Lower lobe of right lung (tissue), 2 donors: Measurements from ENCODE around the gene BICC1. TPM values are rescaled to one million over a fixed set of nuclear protein-coding genes. Genes with fewer than 3 reads are reported as not detected.

Experiments
- ATAC-seq, 2 donors: fragments of 200-7000 bp; cut with Tn5 transposase; one replicate each; pipeline ENCODE4 v1.9.1; 2020 to 2022; ENCODE audit warnings: mild to moderate bottlenecking in 2 of 2, moderate library complexity in 2 of 2
- DNase-seq: peaks from one replicate; pipeline ENCODE4 v3.0.0-alpha.2; 2020
- H3K27ac ChIP-seq: fragments of 200-600 bp; one replicate; pipeline ENCODE4 v1.8.0; 2022
- H3K27me3 ChIP-seq: fragments of 200-600 bp; one replicate; pipeline ENCODE4 v1.8.0; 2022; ENCODE audit warnings: low read depth
- H3K36me3 ChIP-seq: fragments of 200-600 bp; one replicate; pipeline ENCODE4 v1.8.0; 2022; ENCODE audit warnings: mild to moderate bottlenecking
- H3K4me1 ChIP-seq: fragments of 200-600 bp; one replicate; pipeline ENCODE4 v1.8.0; 2022
- H3K4me3 ChIP-seq: fragments of 200-600 bp; one replicate; pipeline ENCODE4 v1.8.0; 2022; ENCODE audit warnings: mild to moderate bottlenecking
- H3K9me3 ChIP-seq: fragments of 200-600 bp; one replicate; pipeline ENCODE4 v1.8.0; 2022
- intact Hi-C: fragments of 100-400 bp; cut with DNase I; formaldehyde crosslinking; loops from one replicate; pipeline ENCODE4 v1.11.0; 2022
- total RNA-seq: library from RNA; stranded (reverse); fragmentation: NEBNext Ultra II Directional; extraction: Animal tissue kit (Norgen Biotek cat#: 25700); gene quantifications from one replicate; pipeline ENCODE4 v1.2.1, GENCODE V29; 2021
- TF ChIP-seq, protein P1 (sequence below): fragments of 200-600 bp; IDR thresholded peaks from one replicate; pipeline ENCODE4 v1.8.0; 2022; ENCODE audit warnings: antibody characterized with exemption, mild to moderate bottlenecking
- donor health status: DM: no; HTN: yes; CAD: no; lungs with severe emphysema.

BICC1 gene
- total RNA-seq, 1 donor from 2014 or later = 11.0 TPM

- intact Hi-C loops = no loop called here
- Histone ChIP-seq H3K36me3 (no peaks in the 10 kb centered on the region), H3K4me3 (no peak overlapping the region), H3K9me3 (no peaks in the 10 kb centered on the region), H3K4me1 (peaks cover 14% of the 10 kb centered on the region), H3K27ac (no peak overlapping the region), H3K27me3 (peaks cover 22% of the 10 kb centered on the region)
- TF ChIP-seq, protein P1, sequence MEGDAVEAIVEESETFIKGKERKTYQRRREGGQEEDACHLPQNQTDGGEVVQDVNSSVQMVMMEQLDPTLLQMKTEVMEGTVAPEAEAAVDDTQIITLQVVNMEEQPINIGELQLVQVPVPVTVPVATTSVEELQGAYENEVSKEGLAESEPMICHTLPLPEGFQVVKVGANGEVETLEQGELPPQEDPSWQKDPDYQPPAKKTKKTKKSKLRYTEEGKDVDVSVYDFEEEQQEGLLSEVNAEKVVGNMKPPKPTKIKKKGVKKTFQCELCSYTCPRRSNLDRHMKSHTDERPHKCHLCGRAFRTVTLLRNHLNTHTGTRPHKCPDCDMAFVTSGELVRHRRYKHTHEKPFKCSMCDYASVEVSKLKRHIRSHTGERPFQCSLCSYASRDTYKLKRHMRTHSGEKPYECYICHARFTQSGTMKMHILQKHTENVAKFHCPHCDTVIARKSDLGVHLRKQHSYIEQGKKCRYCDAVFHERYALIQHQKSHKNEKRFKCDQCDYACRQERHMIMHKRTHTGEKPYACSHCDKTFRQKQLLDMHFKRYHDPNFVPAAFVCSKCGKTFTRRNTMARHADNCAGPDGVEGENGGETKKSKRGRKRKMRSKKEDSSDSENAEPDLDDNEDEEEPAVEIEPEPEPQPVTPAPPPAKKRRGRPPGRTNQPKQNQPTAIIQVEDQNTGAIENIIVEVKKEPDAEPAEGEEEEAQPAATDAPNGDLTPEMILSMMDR = no peak
- ATAC-seq = no peak
- DNase-seq = no peak
Observed at GRCh38 chr10:58516671-58517070, 4.0 kb downstream of the BICC1 start.

- Histone ChIP-seq H3K4me3 (no peak overlapping the region), H3K4me1 (peaks cover 13% of the 10 kb centered on the region), H3K9me3 (no peaks in the 10 kb centered on the region), H3K27ac (no peak overlapping the region), H3K36me3 (no peaks in the 10 kb centered on the region), H3K27me3 (peaks cover 18% of the 10 kb centered on the region)
- no peak for ATAC-seq
- DNase-seq = no peak
- TF ChIP-seq, protein P1 = no peak
- intact Hi-C loops = no loop called here
Observed at GRCh38 chr10:58517081-58517480, 4.4 kb downstream of the BICC1 start.

DNA sequence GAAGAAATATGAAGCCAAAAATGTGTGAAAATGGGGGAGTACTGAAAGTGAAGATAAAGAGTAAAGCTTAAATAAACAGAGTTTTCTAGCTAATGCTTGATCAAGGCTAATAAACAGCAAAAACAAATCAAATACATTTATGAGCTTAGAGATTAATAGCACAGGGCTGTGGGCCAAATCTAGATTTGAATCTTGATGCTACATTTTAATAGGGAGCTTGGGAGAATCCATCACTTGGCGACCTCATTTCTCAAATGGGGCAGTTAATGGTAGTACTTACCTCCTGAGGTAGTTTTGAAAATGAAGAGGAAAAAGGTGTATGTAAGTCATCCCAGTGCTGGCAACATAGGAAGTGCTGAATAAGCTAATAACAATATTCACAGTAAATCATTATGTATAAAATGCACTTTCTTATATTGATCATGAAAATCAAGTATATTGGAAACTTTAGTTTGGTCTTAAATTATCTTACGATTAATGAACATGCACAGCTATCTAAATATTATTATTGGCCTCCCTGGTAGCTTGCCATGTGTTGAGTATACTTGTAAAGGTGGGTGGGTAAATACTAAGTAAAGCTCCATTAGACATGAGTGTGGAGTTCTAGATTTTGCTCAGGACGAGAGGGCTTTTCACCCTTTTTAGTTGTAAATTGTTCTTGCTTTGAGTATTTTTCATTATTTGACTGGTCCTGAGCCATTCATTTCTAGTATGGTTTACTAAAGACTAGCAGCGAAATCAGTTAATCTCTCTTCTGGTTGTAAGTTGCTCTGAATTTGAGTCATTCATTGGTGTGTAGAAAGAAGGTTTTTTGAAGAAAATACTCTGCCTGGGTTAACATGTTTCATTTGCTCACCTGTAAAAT lies 5.1 kb downstream of the BICC1 start:
- intact Hi-C loops = no loop called here
- DNase-seq (no peak), ATAC-seq (no peak)
- H3K27me3 ChIP-seq = peaks cover 16% of the 10 kb centered on the region
- no peaks in the 10 kb centered on the region for H3K9me3 ChIP-seq
- TF ChIP-seq, protein P1 = no peak
- no peak overlapping the region for H3K4me3 ChIP-seq
- no peak overlapping the region for H3K27ac ChIP-seq
- peaks cover 9% of the 10 kb centered on the region for H3K4me1 ChIP-seq
- no peaks in the 10 kb centered on the region for H3K36me3 ChIP-seq

GRCh38 chr10:58518775-58519174 lies 6.1 kb downstream of the BICC1 start:
- no peak overlapping the region for H3K4me3 ChIP-seq
- no peak overlapping the region for H3K27ac ChIP-seq
- TF ChIP-seq, protein P1 = no peak
- DNase-seq = no peak
- H3K9me3 ChIP-seq = no peaks in the 10 kb centered on the region
- intact Hi-C loops = no loop called here
- no peaks in the 10 kb centered on the region for H3K36me3 ChIP-seq
- peaks cover 13% of the 10 kb centered on the region for H3K27me3 ChIP-seq
- H3K4me1 ChIP-seq = peaks cover 2% of the 10 kb centered on the region
- no peak for ATAC-seq

DNA sequence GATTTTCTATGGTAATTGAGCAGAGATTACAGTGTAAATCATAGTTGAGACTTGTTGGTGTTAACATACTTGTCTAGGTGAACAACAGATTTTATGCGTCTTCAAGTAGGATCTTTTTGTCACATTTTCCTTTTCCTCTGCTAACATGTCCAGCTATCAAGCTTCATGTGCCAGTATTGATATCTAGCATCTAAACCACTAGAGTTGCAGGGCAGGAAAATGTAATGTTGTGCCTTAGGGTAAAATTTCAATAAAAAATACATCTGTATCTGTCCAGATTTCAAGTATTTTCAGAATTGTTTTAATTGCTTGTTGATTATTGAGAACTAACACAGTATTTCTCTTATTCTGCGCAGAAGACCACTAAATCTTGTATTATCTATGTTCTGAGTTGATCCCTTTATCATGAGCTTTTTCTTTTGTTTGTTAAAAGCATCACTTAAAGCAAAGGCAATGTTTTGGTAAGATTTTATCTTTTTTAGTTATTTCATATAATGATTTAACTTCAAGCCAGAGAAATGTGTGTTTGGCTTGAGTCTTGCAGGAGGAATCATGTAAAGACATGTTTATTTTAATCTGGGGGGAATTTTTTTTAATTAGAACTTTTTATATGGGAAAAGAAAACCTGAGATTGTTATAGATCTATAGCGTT lies 16.5 kb downstream of the BICC1 start:
- DNase-seq (no peak), ATAC-seq (no peak)
- Histone ChIP-seq H3K9me3 (no peaks in the 10 kb centered on the region), H3K27ac (no peak overlapping the region), H3K27me3 (no peaks in the 10 kb centered on the region), H3K4me1 (no peaks in the 10 kb centered on the region), H3K4me3 (no peak overlapping the region), H3K36me3 (no peaks in the 10 kb centered on the region)
- intact Hi-C loops = no loop called here
- TF ChIP-seq, protein P1 = no peak
